Stimulated activated CD4-positive, alpha-beta T cell treated with anti-CD3 and anti-CD28 coated beads, Interleukin-1b, Interleukin-23, amount 100 ng/mL, for 1 hour (primary cell): Measurements from ENCODE around the gene NFIX.

ENCODE experiments used
- DNase-seq, 2 donors: peaks; one replicate each; pipeline ENCODE4 v3.0.0-alpha.2; 2020; ENCODE audit warnings: low read depth in 2 of 2

Gene NFIX

GRCh38 chr19:12987781-12988180, 7.5 kb upstream of the NFIX start:
- no peak for DNase-seq

GRCh38 chr19:12990431-12990830, 4.8 kb upstream of the NFIX start:
- no peak for DNase-seq

GRCh38 chr19:12990853-12991252, 4.4 kb upstream of the NFIX start:
- DNase-seq, result no peak

- no peak for DNase-seq
These were observed 4.0 kb upstream of the NFIX start for GRCh38 chr19:12991296-12991695.

- no peak for DNase-seq
These were observed 2.5 kb upstream of the NFIX start for GRCh38 chr19:12992729-12993128.

GRCh38 chr19:12993562-12993961, 1.7 kb upstream of the NFIX start:
- DNase-seq, result no peak

- no peak for DNase-seq
These were observed 526 bp downstream of the NFIX start for GRCh38 chr19:12995596-12996405.

- DNase-seq, result no peak
These were observed 1.3 kb downstream of the NFIX start for GRCh38 chr19:12996406-12997094.

- DNase-seq, result no peak
These were observed 2.1 kb downstream of the NFIX start for GRCh38 chr19:12997179-12997966.

- DNase-seq, result no peak
These were observed 3.0 kb downstream of the NFIX start for GRCh38 chr19:12997967-12998940.

GRCh38 chr19:13001166-13001501, 5.9 kb downstream of the NFIX start:
- DNase-seq, result no peak

- no peak for DNase-seq
These were observed 6.4 kb downstream of the NFIX start for GRCh38 chr19:13001502-13002165.

GRCh38 chr19:13002166-13002898, 7.1 kb downstream of the NFIX start:
- no peak for DNase-seq

GRCh38 chr19:13003081-13003480, 7.8 kb downstream of the NFIX start:
- DNase-seq, result no peak

- no peak for DNase-seq
These were observed 9.0 kb downstream of the NFIX start for GRCh38 chr19:13004273-13004672.

GRCh38 chr19:13005253-13005652, 10.0 kb downstream of the NFIX start:
- no peak for DNase-seq

GRCh38 chr19:13005861-13006370, 10.6 kb downstream of the NFIX start:
- DNase-seq, result no peak

- DNase-seq, result no peak
These were observed 11.4 kb downstream of the NFIX start for GRCh38 chr19:13006431-13007281.
